ENCODE data around the gene ASTN2.

ASTN2 gene

GRCh38 chr9:117000834-117001233 lies 414.0 kb downstream of the ASTN2 start:
- no peak for DNase-seq

- no peak for DNase-seq
Observed at GRCh38 chr9:117000196-117000723, 414.6 kb downstream of the ASTN2 start.

- no peak for DNase-seq
Observed at GRCh38 chr9:116998305-116998704, 416.6 kb downstream of the ASTN2 start.

GRCh38 chr9:116992865-116993264 lies 422.0 kb downstream of the ASTN2 start:
- no peak for DNase-seq

- no peak for DNase-seq
Observed at GRCh38 chr9:116991051-116991450, 423.8 kb downstream of the ASTN2 start.

GRCh38 chr9:116990592-116990991 lies 424.3 kb downstream of the ASTN2 start:
- no peak for DNase-seq

GRCh38 chr9:116987721-116988485 lies 427.0 kb downstream of the ASTN2 start:
- no peak for DNase-seq

GRCh38 chr9:116986015-116986414 lies 428.8 kb downstream of the ASTN2 start:
- DNase-seq = no peak

GRCh38 chr9:116985596-116985995 lies 429.3 kb downstream of the ASTN2 start:
- no peak for DNase-seq

- no peak for DNase-seq
Observed at GRCh38 chr9:116984111-116984510, 430.7 kb downstream of the ASTN2 start.

GRCh38 chr9:116980582-116981120 lies 434.2 kb downstream of the ASTN2 start:
- no peak for DNase-seq

- no peak for DNase-seq
Observed at GRCh38 chr9:116979456-116979855, 435.4 kb downstream of the ASTN2 start.

GRCh38 chr9:116978155-116978554 lies 436.7 kb downstream of the ASTN2 start:
- no peak for DNase-seq

- no peak for DNase-seq
Observed at GRCh38 chr9:116975126-116975525, 439.7 kb downstream of the ASTN2 start.

GRCh38 chr9:116966199-116966598 lies 448.7 kb downstream of the ASTN2 start:
- DNase-seq = no peak

- DNase-seq = no peak
Observed at GRCh38 chr9:116964258-116964657, 450.6 kb downstream of the ASTN2 start.

- DNase-seq = no peak
Observed at GRCh38 chr9:116959809-116960208, 455.0 kb downstream of the ASTN2 start.

GRCh38 chr9:116958881-116959280 lies 456.0 kb downstream of the ASTN2 start:
- no peak for DNase-seq

GRCh38 chr9:116954731-116955130 lies 460.1 kb downstream of the ASTN2 start:
- DNase-seq = no peak

GRCh38 chr9:116953271-116953670 lies 461.6 kb downstream of the ASTN2 start:
- no peak for DNase-seq

- no peak for DNase-seq
Observed at GRCh38 chr9:116952436-116952810, 462.4 kb downstream of the ASTN2 start.

GRCh38 chr9:116951588-116952435 lies 463.0 kb downstream of the ASTN2 start:
- DNase-seq = no peak

- DNase-seq = no peak
Observed at GRCh38 chr9:116945817-116946216, 469.0 kb downstream of the ASTN2 start.

All from effector CD8-positive, alpha-beta T cell (primary cell).